Stimulated activated CD8-positive, alpha-beta memory T cell treated with anti-CD3 and anti-CD28 coated beads, Interleukin-4, amount 100 ng/mL, for 4 hours (primary cell): ENCODE results near the gene TRIM51.
"Not testable (repeated sequence)": the region's sequence is repeated elsewhere in the genome, so short reads cannot be mapped to it uniquely, and the experiment has no call there.

Source experiments
- DNase-seq, 2 donors: peaks; one replicate each; pipeline ENCODE4 v3.0.0-alpha.2; 2020; ENCODE audit warnings: low read depth in 2 of 2, low spot score in 1 of 2

The TRIM51 gene

DNA sequence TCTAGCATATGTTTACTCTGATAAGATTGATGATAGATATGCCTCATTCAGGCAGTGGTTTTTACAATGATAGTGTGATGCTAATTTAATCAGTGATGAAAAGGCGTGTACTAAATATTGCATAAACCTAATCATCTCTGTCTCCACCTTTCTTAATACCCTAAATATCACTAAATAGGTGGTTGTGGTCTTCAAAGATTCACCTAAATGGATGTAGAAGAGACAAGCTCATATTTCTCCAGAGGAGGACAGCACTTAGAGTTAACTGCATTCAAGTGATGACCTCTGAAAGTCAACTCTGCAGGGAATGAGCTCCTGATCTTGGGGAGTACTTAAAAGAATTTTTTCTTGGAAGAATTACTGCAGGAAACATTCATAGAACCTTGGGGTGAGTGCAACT is at the start of gene TRIM51:
Gene TRIM51, plus strand, starts transcription at position 301 of the 400 bp plus-strand sequence. CDS start 2,132 bp downstream, outside the sequence.
- DNase-seq = not testable (repeated sequence)

DNA sequence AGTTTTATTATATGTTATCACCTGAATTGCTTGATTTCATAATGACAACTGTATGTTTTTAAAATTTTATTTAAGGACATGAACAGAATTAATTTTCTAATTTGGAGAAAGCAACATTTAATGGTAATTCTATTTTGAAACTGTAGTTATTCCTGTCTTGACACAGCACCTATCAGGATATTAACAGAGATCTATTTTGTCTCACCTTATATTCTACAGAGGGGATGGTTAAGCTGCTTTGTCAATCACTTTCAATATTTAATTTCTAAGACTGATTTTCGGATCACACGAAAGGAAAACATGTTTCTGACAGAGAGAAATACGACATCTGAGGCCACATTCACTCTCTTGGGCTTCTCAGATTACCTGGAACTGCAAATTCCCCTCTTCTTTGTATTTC is 44.6 kb upstream of the TRIM51 start, which contains the start of gene OR5D16:
Gene OR5D16, plus strand, starts transcription at position 301 of the 400 bp plus-strand sequence. Its CDS starts 0 bp downstream, at position 301.
- no peak for DNase-seq

- no peak for DNase-seq
These were observed 35.6 kb upstream of the TRIM51 start for GRCh38 chr11:55847453-55847852.

- no peak for DNase-seq
These were observed 34.1 kb upstream of the TRIM51 start for GRCh38 chr11:55849037-55849436.

- DNase-seq = no peak
These were observed 31.0 kb upstream of the TRIM51 start for GRCh38 chr11:55852141-55852540.

- no peak for DNase-seq
These were observed 28.4 kb upstream of the TRIM51 start for GRCh38 chr11:55854704-55855103.

- DNase-seq = not testable (repeated sequence)
These were observed 15.7 kb upstream of the TRIM51 start for GRCh38 chr11:55867354-55867753.

DNA sequence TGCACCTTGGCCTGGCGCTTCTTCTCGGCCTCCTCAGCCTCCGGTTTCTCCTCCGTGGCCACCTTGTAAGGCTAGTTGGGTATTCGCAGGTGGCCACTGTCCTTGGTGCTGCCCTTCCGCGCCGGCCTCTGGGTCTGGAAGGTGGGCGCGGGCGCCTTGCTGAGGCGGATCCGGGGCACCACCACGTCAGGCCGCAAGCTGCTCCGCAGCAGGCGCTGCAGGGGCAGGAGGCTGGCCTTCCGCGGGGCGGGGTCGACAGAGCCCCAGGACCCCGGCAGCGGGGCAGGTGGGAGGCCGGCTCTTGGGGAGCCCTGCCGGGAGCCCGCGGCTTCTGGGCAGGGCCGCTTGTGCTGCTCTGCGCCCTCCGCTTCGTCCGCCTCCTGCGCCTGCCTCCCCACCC is 10.4 kb upstream of the TRIM51 start:
- not testable (repeated sequence) for DNase-seq

GRCh38 chr11:55873146-55873545 is 10.0 kb upstream of the TRIM51 start:
- not testable (repeated sequence) for DNase-seq

DNA sequence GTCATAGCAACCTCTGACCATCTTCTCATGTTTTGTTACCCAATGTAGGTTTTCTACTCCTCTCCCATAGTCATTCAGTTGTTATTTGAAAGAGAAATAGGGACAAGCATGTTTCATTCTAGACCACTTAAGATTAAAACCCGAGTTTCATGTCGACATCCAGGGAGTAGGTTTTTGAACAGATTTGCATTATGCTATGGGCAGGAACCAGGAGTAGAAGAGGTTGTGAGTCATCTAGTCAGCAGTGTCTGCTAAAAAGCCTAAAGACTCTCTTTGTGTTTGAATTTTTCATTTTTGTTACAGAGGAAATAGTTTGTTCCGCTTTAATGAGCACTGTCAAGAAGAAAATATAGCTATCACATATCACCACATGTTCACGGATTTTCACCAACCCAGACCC is 1.9 kb downstream of the TRIM51 start:
- DNase-seq = not testable (repeated sequence)

DNA sequence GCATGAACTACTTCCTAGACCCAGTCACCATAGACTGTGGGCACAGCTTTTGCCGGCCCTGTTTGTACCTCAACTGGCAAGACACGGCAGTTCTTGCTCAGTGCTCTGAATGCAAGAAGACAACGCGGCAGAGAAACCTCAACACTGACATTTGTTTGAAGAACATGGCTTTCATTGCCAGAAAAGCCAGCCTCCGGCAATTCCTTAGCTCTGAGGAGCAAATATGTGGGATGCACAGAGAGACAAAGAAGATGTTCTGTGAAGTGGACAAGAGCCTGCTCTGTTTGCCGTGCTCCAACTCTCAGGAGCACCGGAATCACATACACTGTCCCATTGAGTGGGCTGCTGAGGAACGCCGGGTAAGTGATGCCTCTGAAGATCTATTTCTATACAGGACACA is 2.4 kb downstream of the TRIM51 start:
- not testable (repeated sequence) for DNase-seq

DNA sequence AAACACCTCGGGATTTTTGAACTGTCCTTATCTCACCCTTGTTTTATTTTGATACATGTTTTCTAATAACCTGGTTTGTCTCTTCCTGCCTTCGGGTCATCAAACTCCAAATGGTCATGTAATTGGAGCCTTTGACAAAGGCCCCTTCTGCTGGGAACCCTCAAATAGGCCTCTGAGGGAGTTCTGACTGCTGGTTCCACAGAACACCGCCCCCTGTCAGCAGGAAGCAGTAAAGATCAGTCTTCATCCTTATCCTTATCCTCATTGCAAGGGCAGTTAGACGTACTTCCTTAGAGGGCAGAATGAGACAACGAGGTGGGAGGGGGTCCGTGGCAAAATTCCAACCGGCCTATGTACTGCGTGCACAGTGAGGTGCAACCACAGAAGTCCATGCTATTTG is 12.1 kb downstream of the TRIM51 start:
- DNase-seq = no peak

GRCh38 chr11:55902308-55902707 is 19.2 kb downstream of the TRIM51 start:
- no peak for DNase-seq

GRCh38 chr11:55914482-55914881 is 31.4 kb downstream of the TRIM51 start, which contains the start of gene OR5W2:
OR5W2 (minus strand) TSS chr11:55914582; CDS start chr11:55914582, 0 bp downstream.
- DNase-seq = no peak

GRCh38 chr11:55920537-55920936 is 37.4 kb downstream of the TRIM51 start:
- DNase-seq = no peak

DNA sequence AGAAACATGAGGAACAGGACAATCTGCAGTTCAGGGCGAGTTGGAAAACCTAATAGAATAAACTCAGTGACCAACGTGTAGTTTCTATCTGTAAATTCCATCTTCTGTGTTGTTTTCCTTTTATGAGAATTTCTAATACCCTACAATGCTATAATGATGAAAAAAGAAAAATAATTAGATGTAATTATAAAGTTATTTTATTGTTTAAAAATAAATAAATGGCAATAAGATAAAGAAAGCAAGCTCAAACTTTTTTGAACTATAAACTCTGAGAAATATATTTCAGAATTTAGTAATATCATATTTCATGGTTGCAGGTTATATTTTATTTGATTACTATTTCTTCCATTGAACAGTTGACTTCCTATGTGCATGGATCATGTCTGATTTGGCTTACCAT is 53.2 kb downstream of the TRIM51 start, which contains the start of gene OR5I1:
Gene OR5I1, minus strand, starts transcription at position 101 of the 400 bp plus-strand sequence. Its CDS starts 0 bp downstream, at position 101.
- no peak for DNase-seq
